Loucy (cell line): ENCODE results near the gene VAV3.
"Not testable (repeated sequence)": the region's sequence is repeated elsewhere in the genome, so short reads cannot be mapped to it uniquely, and the experiment has no call there.

Experiments used
- H2AFZ ChIP-seq: fragments of 200-600 bp; sonication (generic); 2 replicates; pipeline ENCODE4 v1.6.0; 2016; ENCODE audit warnings: antibody characterized with exemption, mild to moderate bottlenecking, low read length, moderate library complexity
- H3F3A ChIP-seq: fragments of 200-600 bp; 2 replicates; pipeline ENCODE4 v1.6.0; 2016; ENCODE audit warnings: antibody characterized with exemption, low read depth, mild to moderate bottlenecking
- H3K27me3 ChIP-seq: fragments of 200-600 bp; sonication (generic); 2 replicates; pipeline ENCODE4 v1.6.1; 2014; ENCODE audit warnings: low read length, mild to moderate bottlenecking; ENCODE audit not compliant: insufficient read depth, poor library complexity, severe bottlenecking
- H3K36me3 ChIP-seq: fragments of 200-600 bp; sonication (generic); 2 replicates; pipeline ENCODE4 v1.6.1; 2016; ENCODE audit warnings: low read length; ENCODE audit not compliant: insufficient read depth
- H3K4me1 ChIP-seq: fragments of 200-600 bp; sonication (generic); 2 replicates; pipeline ENCODE4 v1.5.1; 2014; ENCODE audit warnings: low read length, mild to moderate bottlenecking; ENCODE audit not compliant: insufficient read depth, poor library complexity, severe bottlenecking
- H3K4me2 ChIP-seq: fragments of 200-600 bp; sonication (generic); 2 replicates; pipeline ENCODE4 v1.6.0; 2014; ENCODE audit warnings: antibody characterized with exemption, low read length, low read depth, mild to moderate bottlenecking; ENCODE audit not compliant: poor library complexity, severe bottlenecking
- H3K4me3 ChIP-seq: fragments of 200-600 bp; sonication (generic); 2 replicates; pipeline ENCODE4 v1.5.1; 2014; ENCODE audit warnings: low read length, mild to moderate bottlenecking, mixed read lengths; ENCODE audit not compliant: poor library complexity, severe bottlenecking
- H3K79me2 ChIP-seq: fragments of 200-600 bp; sonication (generic); 2 replicates; pipeline ENCODE4 v1.6.1; 2014; ENCODE audit warnings: low read length; ENCODE audit not compliant: insufficient read depth
- H3K9ac ChIP-seq: fragments of 200-600 bp; sonication (generic); 2 replicates; pipeline ENCODE4 v1.6.0; 2014; ENCODE audit warnings: mild to moderate bottlenecking, low read depth, low read length, moderate library complexity; ENCODE audit not compliant: poor library complexity, severe bottlenecking
- H3K9me2 ChIP-seq: fragments of 200-600 bp; sonication (generic); replicated peaks from 2 replicates; pipeline ENCODE4 v1.6.1; 2016; ENCODE audit warnings: low read depth, low read length, mixed read lengths
- H3K9me3 ChIP-seq: fragments of 200-600 bp; sonication (generic); 2 replicates; pipeline ENCODE4 v1.6.1; 2014; ENCODE audit warnings: mild to moderate bottlenecking, antibody characterized with exemption, low read length, low read depth; ENCODE audit not compliant: insufficient read depth
- H4K20me1 ChIP-seq: fragments of 200-600 bp; sonication (generic); 2 replicates; pipeline ENCODE4 v1.6.0; 2014; ENCODE audit warnings: antibody characterized with exemption, low read length, mild to moderate bottlenecking; ENCODE audit not compliant: insufficient read depth, poor library complexity, severe bottlenecking
- CTCF ChIP-seq: fragments of 200-600 bp; sonication (generic); conservative IDR thresholded peaks from 2 replicates; pipeline ENCODE4 v1.5.1; 2014; ENCODE audit warnings: mild to moderate bottlenecking, antibody characterized with exemption, low read length
- EZH2phosphoT487 ChIP-seq: fragments of 200-600 bp; IDR thresholded peaks from 2 replicates; pipeline ENCODE4 v1.6.1; 2018; ENCODE audit warnings: antibody characterized with exemption, mild to moderate bottlenecking, moderate library complexity, borderline replicate concordance

Gene VAV3

GRCh38 chr1:107739651-107740050 is 225.3 kb downstream of the VAV3 start:
- Histone ChIP-seq H3K36me3 (peaks cover 54% of the 10 kb centered on the region), H3F3A (peaks cover 8% of the 10 kb centered on the region; the same call in 1 of the 2 replicates), H3K9me2 (no peaks in the 10 kb centered on the region), H3K9ac (no peak overlapping the region), H3K4me2 (no peak overlapping the region), H3K9me3 (no peaks in the 10 kb centered on the region), H3K79me2 (peaks cover 13% of the 10 kb centered on the region), H3K4me1 (peaks cover 17% of the 10 kb centered on the region), H4K20me1 (no peaks in the 10 kb centered on the region), H3K27me3 (no peaks in the 10 kb centered on the region), H3K4me3 (no peak overlapping the region), H2AFZ (no peak overlapping the region)
- peak; percentile 23 for TF ChIP-seq CTCF
- no peak for TF ChIP-seq EZH2phosphoT487

- peaks cover 8% of the 10 kb centered on the region; the same call in 1 of the 2 replicates for H3F3A ChIP-seq
- no peak overlapping the region for H3K4me3 ChIP-seq
- no peak overlapping the region for H3K9ac ChIP-seq
- peaks cover 52% of the 10 kb centered on the region for H3K36me3 ChIP-seq
- no peaks in the 10 kb centered on the region for H3K27me3 ChIP-seq
- H3K79me2 ChIP-seq: peaks cover 17% of the 10 kb centered on the region
- H3K4me2 ChIP-seq: no peak overlapping the region
- no peak overlapping the region for H2AFZ ChIP-seq
- peaks cover 17% of the 10 kb centered on the region for H3K4me1 ChIP-seq
- peaks cover 1% of the 10 kb centered on the region; the same call in 1 of the 2 replicates for H3K9me3 ChIP-seq
- no peaks in the 10 kb centered on the region for H4K20me1 ChIP-seq
- TF ChIP-seq EZH2phosphoT487 (no peak), CTCF (no peak)
- H3K9me2 ChIP-seq: no peaks in the 10 kb centered on the region
Observed at GRCh38 chr1:107739201-107739600, 225.8 kb downstream of the VAV3 start.

- Histone ChIP-seq H3K79me2 (peaks cover 25% of the 10 kb centered on the region), H3K36me3 (peaks cover 24% of the 10 kb centered on the region)
- H3K9me3 ChIP-seq, H3K9me2 ChIP-seq, H4K20me1 ChIP-seq, H3F3A ChIP-seq, H3K4me3 ChIP-seq, H3K4me1 ChIP-seq, H3K4me2 ChIP-seq, H3K27me3 ChIP-seq, H3K9ac ChIP-seq, H2AFZ ChIP-seq: not testable (repeated sequence)
Observed at GRCh38 chr1:107733401-107733800, 231.6 kb downstream of the VAV3 start.

GRCh38 chr1:107727866-107728265 is 237.1 kb downstream of the VAV3 start:
- Histone ChIP-seq H3K4me3 (no peak overlapping the region), H3K36me3 (peaks cover 70% of the 10 kb centered on the region), H3K9me3 (no peaks in the 10 kb centered on the region), H3K27me3 (no peaks in the 10 kb centered on the region), H2AFZ (no peak overlapping the region), H4K20me1 (peaks cover 2% of the 10 kb centered on the region), H3K9me2 (no peaks in the 10 kb centered on the region), H3K9ac (no peak overlapping the region), H3K4me2 (no peak overlapping the region), H3K79me2 (peaks cover 6% of the 10 kb centered on the region; the same call in 1 of the 2 replicates), H3K4me1 (no peaks in the 10 kb centered on the region), H3F3A (no peaks in the 10 kb centered on the region)
- no peak for TF ChIP-seq CTCF
- TF ChIP-seq EZH2phosphoT487: no peak
